ENCODE measurements around the gene CMC1.

DNA sequence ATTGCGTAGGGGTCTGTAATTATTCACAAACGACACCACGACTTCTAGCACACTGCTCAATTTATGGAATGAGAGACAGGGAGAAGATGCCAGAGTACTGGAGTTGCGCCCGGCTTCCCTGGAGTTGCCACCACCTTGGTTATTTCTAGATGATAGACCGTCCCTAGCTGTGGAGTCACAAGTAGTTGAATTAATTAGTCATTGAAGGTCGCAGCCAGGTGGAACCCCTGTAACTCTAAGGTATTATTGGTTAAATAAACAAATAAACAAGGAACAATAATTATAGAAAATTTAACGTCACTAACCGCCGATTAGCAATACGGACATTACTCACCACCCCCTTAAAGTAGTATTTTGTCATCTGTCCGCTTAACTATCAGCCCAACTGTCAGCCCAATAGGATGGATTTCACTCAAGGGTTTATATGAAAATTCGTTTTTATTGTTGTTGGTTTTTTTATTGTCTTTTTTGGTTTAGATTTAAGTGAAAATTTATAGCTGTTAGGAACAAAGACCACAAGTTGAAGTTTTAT lies 108.1 kb downstream of the CMC1 start:
- TF ChIP-seq, protein P1, sequence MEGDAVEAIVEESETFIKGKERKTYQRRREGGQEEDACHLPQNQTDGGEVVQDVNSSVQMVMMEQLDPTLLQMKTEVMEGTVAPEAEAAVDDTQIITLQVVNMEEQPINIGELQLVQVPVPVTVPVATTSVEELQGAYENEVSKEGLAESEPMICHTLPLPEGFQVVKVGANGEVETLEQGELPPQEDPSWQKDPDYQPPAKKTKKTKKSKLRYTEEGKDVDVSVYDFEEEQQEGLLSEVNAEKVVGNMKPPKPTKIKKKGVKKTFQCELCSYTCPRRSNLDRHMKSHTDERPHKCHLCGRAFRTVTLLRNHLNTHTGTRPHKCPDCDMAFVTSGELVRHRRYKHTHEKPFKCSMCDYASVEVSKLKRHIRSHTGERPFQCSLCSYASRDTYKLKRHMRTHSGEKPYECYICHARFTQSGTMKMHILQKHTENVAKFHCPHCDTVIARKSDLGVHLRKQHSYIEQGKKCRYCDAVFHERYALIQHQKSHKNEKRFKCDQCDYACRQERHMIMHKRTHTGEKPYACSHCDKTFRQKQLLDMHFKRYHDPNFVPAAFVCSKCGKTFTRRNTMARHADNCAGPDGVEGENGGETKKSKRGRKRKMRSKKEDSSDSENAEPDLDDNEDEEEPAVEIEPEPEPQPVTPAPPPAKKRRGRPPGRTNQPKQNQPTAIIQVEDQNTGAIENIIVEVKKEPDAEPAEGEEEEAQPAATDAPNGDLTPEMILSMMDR (IDR thresholded peaks at IDR 0.05; ENCODE audit: insufficient read depth, low read length, poor library complexity, severe bottlenecking), result no peak
- TF ChIP-seq EZH2phosphoT487 (conservative IDR thresholded peaks at IDR 0.05; ENCODE audit: low read length), result no peak
